ENCODE measurements around the gene C2orf92.

C2orf92 gene

GRCh38 chr2:97656129-97656755, 13.3 kb upstream of the C2orf92 start:
- no peak for DNase-seq (ENCODE audit: low spot score)
- TF ChIP-seq CTCF (IDR thresholded peaks at IDR 0.05; ENCODE audit: extremely low read depth, insufficient read depth, missing control alignments): no peak
- in situ Hi-C loops (cut with MboI; ENCODE audit: low pct_unique_long_range_greater_than_20kb, low sequenced_read_pairs, unreplicated experiment): loop anchor here (25.0 kb wide), 1 partner anchor 1594 kb away; no protein-coding TSS in a partner anchor

GRCh38 chr2:97656905-97657587, 12.5 kb upstream of the C2orf92 start:
- in situ Hi-C loops (cut with MboI; ENCODE audit: low pct_unique_long_range_greater_than_20kb, low sequenced_read_pairs, unreplicated experiment): loop anchor here (25.0 kb wide), 1 partner anchor 1595 kb away; no protein-coding TSS in a partner anchor
- DNase-seq (ENCODE audit: low spot score): peak; percentile 11
- TF ChIP-seq CTCF (IDR thresholded peaks at IDR 0.05; ENCODE audit: extremely low read depth, insufficient read depth, missing control alignments): no peak

GRCh38 chr2:97657986-97658690, 11.4 kb upstream of the C2orf92 start:
- DNase-seq (ENCODE audit: low spot score): no peak
- in situ Hi-C loops (cut with MboI; ENCODE audit: low pct_unique_long_range_greater_than_20kb, low sequenced_read_pairs, unreplicated experiment): loop anchor here (25.0 kb wide), 1 partner anchor 1596 kb away; no protein-coding TSS in a partner anchor
- no peak for TF ChIP-seq CTCF (IDR thresholded peaks at IDR 0.05; ENCODE audit: extremely low read depth, insufficient read depth, missing control alignments)

GRCh38 chr2:97658691-97659157, 10.8 kb upstream of the C2orf92 start:
- no peak for TF ChIP-seq CTCF (IDR thresholded peaks at IDR 0.05; ENCODE audit: extremely low read depth, insufficient read depth, missing control alignments)

GRCh38 chr2:97659256-97660043, 10.1 kb upstream of the C2orf92 start:
- no peak for TF ChIP-seq CTCF (IDR thresholded peaks at IDR 0.05; ENCODE audit: extremely low read depth, insufficient read depth, missing control alignments)
- in situ Hi-C loops (cut with MboI; ENCODE audit: low pct_unique_long_range_greater_than_20kb, low sequenced_read_pairs, unreplicated experiment): loop anchor here (25.0 kb wide), 1 partner anchor 1597 kb away; no protein-coding TSS in a partner anchor
- DNase-seq (ENCODE audit: low spot score): no peak

More at GRCh38 chr2:97658691-97659157, 10.8 kb upstream of the C2orf92 start:
- in situ Hi-C loops (cut with MboI; ENCODE audit: low pct_unique_long_range_greater_than_20kb, low sequenced_read_pairs, unreplicated experiment): loop anchor here (25.0 kb wide), 1 partner anchor 1596 kb away; no protein-coding TSS in a partner anchor
- DNase-seq (ENCODE audit: low spot score): no peak

All from GM13977 (cell line).